ENCODE measurements around the gene RPL18. TPM values are rescaled to one million over a fixed set of nuclear protein-coding genes. Genes with fewer than 3 reads are reported as not detected.
"Not testable (repeated sequence)": the region's sequence is repeated elsewhere in the genome, so short reads cannot be mapped to it uniquely, and the experiment has no call there.

Gene RPL18
- total RNA-seq, 1 donor from 2014 or later: 1,586 TPM

DNA sequence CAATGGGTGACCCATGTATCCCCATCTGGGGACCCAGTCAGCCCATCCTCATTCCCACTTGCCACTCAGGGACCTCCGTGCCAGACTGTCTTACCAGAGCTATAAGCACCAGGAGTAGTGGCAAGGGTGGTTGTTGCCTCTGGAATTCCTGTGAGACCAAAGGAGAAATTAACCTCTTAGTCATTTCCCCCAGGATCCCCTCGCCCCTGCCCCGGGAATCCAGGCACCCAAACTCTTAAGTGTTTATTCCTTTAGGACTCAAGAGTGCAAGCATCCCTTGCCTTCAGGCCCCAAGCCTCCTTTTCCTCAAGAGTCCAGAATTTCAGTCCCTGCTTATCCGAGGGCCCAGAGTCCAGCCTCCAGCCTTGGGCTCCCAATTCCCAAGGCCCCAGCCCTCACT, 44.7 kb upstream of the RPL18 start:
- no peaks in the 10 kb centered on the region for H3K27me3 Mint-ChIP-seq (ENCODE audit: low read depth)
- H3K27ac Mint-ChIP-seq: no peak overlapping the region
- TF ChIP-seq, protein P1, sequence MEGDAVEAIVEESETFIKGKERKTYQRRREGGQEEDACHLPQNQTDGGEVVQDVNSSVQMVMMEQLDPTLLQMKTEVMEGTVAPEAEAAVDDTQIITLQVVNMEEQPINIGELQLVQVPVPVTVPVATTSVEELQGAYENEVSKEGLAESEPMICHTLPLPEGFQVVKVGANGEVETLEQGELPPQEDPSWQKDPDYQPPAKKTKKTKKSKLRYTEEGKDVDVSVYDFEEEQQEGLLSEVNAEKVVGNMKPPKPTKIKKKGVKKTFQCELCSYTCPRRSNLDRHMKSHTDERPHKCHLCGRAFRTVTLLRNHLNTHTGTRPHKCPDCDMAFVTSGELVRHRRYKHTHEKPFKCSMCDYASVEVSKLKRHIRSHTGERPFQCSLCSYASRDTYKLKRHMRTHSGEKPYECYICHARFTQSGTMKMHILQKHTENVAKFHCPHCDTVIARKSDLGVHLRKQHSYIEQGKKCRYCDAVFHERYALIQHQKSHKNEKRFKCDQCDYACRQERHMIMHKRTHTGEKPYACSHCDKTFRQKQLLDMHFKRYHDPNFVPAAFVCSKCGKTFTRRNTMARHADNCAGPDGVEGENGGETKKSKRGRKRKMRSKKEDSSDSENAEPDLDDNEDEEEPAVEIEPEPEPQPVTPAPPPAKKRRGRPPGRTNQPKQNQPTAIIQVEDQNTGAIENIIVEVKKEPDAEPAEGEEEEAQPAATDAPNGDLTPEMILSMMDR (IDR thresholded peaks at IDR 0.05; ENCODE audit: unreplicated experiment): no peak
- H3K9me3 Mint-ChIP-seq: no peaks in the 10 kb centered on the region
- H3K4me1 Mint-ChIP-seq: peaks cover 2% of the 10 kb centered on the region
- no peak overlapping the region for H3K4me3 Mint-ChIP-seq
- DNase-seq (ENCODE audit: low spot score in 2 of 2, unreplicated experiment in 2 of 2): no peak
- no peaks in the 10 kb centered on the region for H3K36me3 Mint-ChIP-seq

DNA sequence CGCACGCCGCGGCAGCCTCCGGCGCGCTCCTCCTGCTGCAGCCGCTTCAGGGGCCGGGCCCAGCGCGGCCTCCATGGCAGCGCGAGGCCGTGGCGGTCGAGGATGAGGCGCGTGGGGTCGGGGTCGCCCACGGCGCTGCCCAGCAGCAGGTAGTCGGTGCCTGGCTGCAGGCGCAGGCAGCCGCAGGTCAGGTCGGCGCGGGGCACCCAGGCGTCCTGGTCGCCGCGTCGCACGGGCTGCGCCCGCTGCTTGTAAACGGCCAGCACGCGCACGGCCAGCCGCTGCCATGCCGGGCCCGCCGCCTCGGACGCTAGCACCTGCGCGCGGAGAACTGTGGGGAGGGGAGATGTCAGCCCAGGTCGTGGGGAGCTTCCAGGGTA, 42.7 kb upstream of the RPL18 start:
- DNase-seq (ENCODE audit: low spot score in 2 of 2, unreplicated experiment in 2 of 2): no peak
- Mint-ChIP-seq H3K4me3 (no peak overlapping the region), H3K4me1 (peaks cover 8% of the 10 kb centered on the region), H3K36me3 (no peaks in the 10 kb centered on the region), H3K27me3 (ENCODE audit: low read depth) (no peaks in the 10 kb centered on the region), H3K27ac (no peak overlapping the region), H3K9me3 (no peaks in the 10 kb centered on the region)
- TF ChIP-seq, protein P1 (IDR thresholded peaks at IDR 0.05; ENCODE audit: unreplicated experiment): no peak

DNA sequence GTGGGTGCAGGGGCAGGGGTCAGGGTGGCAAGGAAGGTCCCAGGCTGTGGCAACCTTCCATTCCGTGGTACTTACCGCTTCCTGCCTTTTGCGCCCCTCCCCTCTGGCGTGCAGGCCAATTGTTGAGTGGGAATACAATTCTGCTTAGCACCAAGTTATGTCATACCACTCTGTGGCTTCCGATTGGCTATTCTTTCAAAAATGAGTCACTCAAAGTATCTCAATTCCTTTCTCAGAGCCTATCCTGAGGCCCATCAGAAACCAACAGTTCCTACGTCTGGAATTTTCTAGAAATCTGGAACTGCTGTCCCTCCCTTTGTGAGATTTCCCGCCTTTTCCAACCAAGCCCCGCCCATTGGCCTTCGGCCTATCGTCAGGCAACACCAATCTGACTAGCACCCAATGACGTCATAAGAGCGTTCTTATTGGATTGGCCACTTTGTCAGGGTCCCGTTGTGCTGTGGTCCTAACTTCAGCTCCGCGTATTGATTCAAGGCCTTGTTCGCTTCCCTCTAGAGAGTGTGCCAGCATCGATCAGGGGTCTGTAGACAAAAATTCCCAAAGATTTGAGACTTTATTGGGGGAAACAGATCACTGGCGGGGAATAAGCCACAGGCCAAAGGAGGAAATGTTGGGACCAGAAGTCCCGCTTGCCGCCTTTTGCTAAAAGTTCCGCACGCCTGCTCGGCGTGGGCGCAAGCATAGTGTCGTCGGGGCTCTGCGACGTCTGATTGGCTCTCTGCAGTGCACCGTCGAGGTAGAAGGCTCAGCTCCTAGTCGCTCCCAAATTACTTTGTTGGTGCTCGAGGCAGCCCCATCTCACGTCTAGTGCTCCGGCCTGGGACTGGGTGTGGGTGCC, 42.1 kb upstream of the RPL18 start:
- TF ChIP-seq, protein P1 (IDR thresholded peaks at IDR 0.05; ENCODE audit: unreplicated experiment): no peak
- H3K27ac Mint-ChIP-seq: peak overlapping the region; percentile 27
- peak in 1 of 2 experiments; percentile 67 for DNase-seq (ENCODE audit: low spot score in 2 of 2, unreplicated experiment in 2 of 2)
- peaks cover 10% of the 10 kb centered on the region for H3K4me1 Mint-ChIP-seq
- no peaks in the 10 kb centered on the region for H3K27me3 Mint-ChIP-seq (ENCODE audit: low read depth)
- no peaks in the 10 kb centered on the region for H3K36me3 Mint-ChIP-seq
- no peak overlapping the region for H3K4me3 Mint-ChIP-seq
- H3K9me3 Mint-ChIP-seq: no peaks in the 10 kb centered on the region

DNA sequence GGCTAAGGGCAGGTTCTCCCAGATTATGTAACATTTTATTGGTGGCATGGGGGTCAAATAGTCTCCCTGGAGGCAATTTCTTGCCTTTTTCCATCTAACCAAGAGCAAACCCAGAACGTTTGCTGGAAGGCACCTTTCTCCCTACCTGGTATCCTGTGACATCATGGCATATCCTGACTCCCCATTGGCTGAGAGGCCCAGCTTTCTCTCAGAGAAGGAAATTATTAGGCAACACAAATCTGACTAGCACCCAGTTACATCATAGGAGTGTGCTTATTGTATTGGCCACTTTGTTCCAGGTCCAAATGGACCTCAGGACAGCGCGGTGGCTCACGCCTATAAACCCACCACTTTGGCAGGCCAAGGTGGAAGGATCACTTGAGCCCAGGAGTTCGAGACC, 40.8 kb upstream of the RPL18 start:
- peaks cover 12% of the 10 kb centered on the region for H3K4me1 Mint-ChIP-seq
- TF ChIP-seq, protein P1 (IDR thresholded peaks at IDR 0.05; ENCODE audit: unreplicated experiment): no peak
- H3K9me3 Mint-ChIP-seq: no peaks in the 10 kb centered on the region
- H3K36me3 Mint-ChIP-seq: no peaks in the 10 kb centered on the region
- H3K27ac Mint-ChIP-seq: no peak overlapping the region
- no peak for DNase-seq (ENCODE audit: low spot score in 2 of 2, unreplicated experiment in 2 of 2)
- H3K4me3 Mint-ChIP-seq: no peak overlapping the region
- H3K27me3 Mint-ChIP-seq (ENCODE audit: low read depth): no peaks in the 10 kb centered on the region

DNA sequence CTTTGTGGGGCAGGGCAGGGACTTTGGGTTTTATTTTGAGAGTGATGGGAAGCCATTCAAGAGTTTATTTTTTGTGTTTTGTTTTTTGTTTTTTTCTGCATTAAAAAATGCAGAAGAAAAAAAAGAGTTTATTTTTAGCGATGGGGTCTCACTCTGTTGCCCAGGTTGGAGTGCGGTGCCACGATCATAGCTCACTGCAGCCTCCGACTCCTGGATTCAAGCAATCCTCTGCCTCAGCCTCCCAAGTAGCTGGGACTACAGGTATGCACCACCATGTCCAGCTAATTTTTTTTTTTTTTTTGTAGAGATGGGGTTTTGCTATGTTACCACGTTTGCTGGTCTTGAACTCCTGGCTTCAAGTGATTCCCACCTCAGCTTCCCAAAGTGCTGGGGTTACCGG, 39.5 kb upstream of the RPL18 start:
- H3K36me3 Mint-ChIP-seq: no peaks in the 10 kb centered on the region
- TF ChIP-seq, protein P1 (IDR thresholded peaks at IDR 0.05; ENCODE audit: unreplicated experiment): no peak
- H3K9me3 Mint-ChIP-seq: no peaks in the 10 kb centered on the region
- no peak for DNase-seq (ENCODE audit: low spot score in 2 of 2, unreplicated experiment in 2 of 2)
- H3K27ac Mint-ChIP-seq: no peak overlapping the region
- peaks cover 18% of the 10 kb centered on the region for H3K4me1 Mint-ChIP-seq
- H3K27me3 Mint-ChIP-seq (ENCODE audit: low read depth): no peaks in the 10 kb centered on the region
- H3K4me3 Mint-ChIP-seq: no peak overlapping the region

DNA sequence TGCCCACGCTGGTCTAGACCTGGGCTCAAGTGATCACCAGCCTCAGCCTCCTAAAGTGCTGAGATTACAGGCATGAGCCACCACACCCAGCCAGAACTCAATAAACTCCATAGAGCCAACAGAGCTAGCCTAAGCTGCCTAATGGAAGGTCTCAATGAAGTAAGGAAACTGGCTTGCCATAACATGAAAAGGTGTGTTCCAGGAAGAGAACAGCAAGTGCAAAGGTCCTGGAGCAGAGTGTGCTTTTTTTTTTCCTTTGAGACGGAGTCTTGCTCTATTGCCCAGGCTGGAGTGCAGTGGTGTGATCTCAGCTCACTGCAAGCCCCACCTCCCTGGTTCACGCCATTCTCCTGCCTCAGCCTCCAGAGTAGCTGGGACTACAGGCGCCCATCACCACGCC, 38.9 kb upstream of the RPL18 start:
- H3K4me3 Mint-ChIP-seq; H3K27me3 Mint-ChIP-seq (ENCODE audit: low read depth); H3K36me3 Mint-ChIP-seq; DNase-seq (ENCODE audit: low spot score in 2 of 2, unreplicated experiment in 2 of 2); H3K27ac Mint-ChIP-seq; H3K9me3 Mint-ChIP-seq: not testable (repeated sequence)
- H3K4me1 Mint-ChIP-seq: peaks cover 18% of the 10 kb centered on the region
